HCT116 (cell line): ENCODE measurements around the gene MINK1. TPM values are rescaled to one million over a fixed set of nuclear protein-coding genes. Genes with fewer than 3 reads are reported as not detected.

Experiments
- ATAC-seq: fragments of 200-7000 bp; cut with Tn5 transposase; 2 replicates; pipeline ENCODE4 v1.9.1; 2020; ENCODE audit warnings: mild to moderate bottlenecking, moderate library complexity
- BruUV-seq: library from RNA; stranded (reverse); fragments of 400-500 nt; replicated peaks from 2 replicates; lab custom pipeline; 2021; lab: Mats Ljungman, UMichigan
- CTCF ChIA-PET: fragments of 300-600 bp; sonication (Branson Sonifier 250); formaldehyde crosslinking; loops from one replicate; lab custom pipeline; 2021; ENCODE audit warnings: antibody characterized with exemption; lab: Charles Lee
- POLR2A ChIA-PET: fragments of 300-600, 350-600 bp; sonication (Branson Sonifier 250); formaldehyde crosslinking; loops from one replicate; lab custom pipeline; 2021; ENCODE audit warnings: antibody characterized with exemption; lab: Charles Lee
- RAD21 ChIA-PET, 2 experiments: fragments of 300-600 bp; sonication (Branson Sonifier 250); formaldehyde crosslinking; loops; one replicate each; lab custom pipeline; 2023; ENCODE audit warnings: low total read pairs in 2 of 2; ENCODE audit not compliant: uncharacterized antibody in 2 of 2, unreplicated experiment in 2 of 2, low non-redundant PET in 1 of 2; lab: Charles Lee
- DNase-seq: peaks from one replicate; pipeline ENCODE4 v3.0.0-alpha.2; 2010; ENCODE audit warnings: low read depth, low spot score
- H2AFZ ChIP-seq: fragments of 200-600 bp; shearing (Covaris generic), sonication (generic); 2 replicates; pipeline ENCODE4 v1.6.1; 2017; ENCODE audit warnings: low read depth, mixed run types, mixed read lengths, antibody characterized with exemption, low read length; ENCODE audit not compliant: poor library complexity, severe bottlenecking
- H3K27ac ChIP-seq: 2 replicates; pipeline ENCODE4 v1.5.1; 2012; ENCODE audit warnings: low read depth, low read length
- H3K27me3 ChIP-seq: fragments of 200-600 bp; sonication (generic); 2 replicates; pipeline ENCODE4 v1.6.1; 2016; ENCODE audit warnings: mixed run types, low read length, mixed read lengths; ENCODE audit not compliant: insufficient read depth
- H3K36me3 ChIP-seq, 2 experiments: fragments of 200-500 bp in 1 of 2; fragments of 200-600 bp in 1 of 2; sonication (Bioruptor generic) in 1 of 2; sonication (generic) in 1 of 2; 2 replicates each; pipeline versions ENCODE4 v1.5.1 to v1.6.1; 2014 to 2016; ENCODE audit warnings: low read length in 2 of 2, inconsistent platforms in 1 of 2, mixed read lengths in 1 of 2, mixed run types in 1 of 2; ENCODE audit not compliant: insufficient read depth in 2 of 2, control insufficient read depth in 1 of 2
- H3K4me1 ChIP-seq, 2 experiments: fragments of 200-600 bp in 1 of 2; sonication (generic) in 1 of 2; 2 replicates each; pipeline versions ENCODE4 v1.5.1 to v1.6.1; 2012 to 2017; ENCODE audit warnings: low read length in 2 of 2, inconsistent platforms in 1 of 2, mild to moderate bottlenecking in 1 of 2, mixed read lengths in 1 of 2, mixed run types in 1 of 2, moderate library complexity in 1 of 2; ENCODE audit not compliant: insufficient read depth in 2 of 2, control insufficient read depth in 1 of 2
- H3K4me2 ChIP-seq: fragments of 200-600 bp; sonication (generic); 2 replicates; pipeline ENCODE4 v1.6.1; 2017; ENCODE audit warnings: mixed run types, low read length, mixed read lengths
- H3K4me3 ChIP-seq, 2 experiments: fragments of 200-600 bp in 1 of 2; sonication (generic) in 1 of 2; replicated peaks in 1 of 2; 2 replicates each; pipeline ENCODE4 v1.5.1; 2011 to 2016; ENCODE audit warnings: low read length in 2 of 2, control low read depth in 1 of 2, low read depth in 1 of 2, mild to moderate bottlenecking in 1 of 2, mixed read lengths in 1 of 2, mixed run types in 1 of 2
- H3K79me2 ChIP-seq: fragments of 200-600 bp; sonication (generic); 2 replicates; pipeline ENCODE4 v1.6.1; 2017; ENCODE audit warnings: mild to moderate bottlenecking, mixed run types, low read length, moderate library complexity, mixed read lengths; ENCODE audit not compliant: insufficient read depth
- H3K9ac ChIP-seq: fragments of 200-600 bp; sonication (generic); 2 replicates; pipeline ENCODE4 v1.6.1; 2016; ENCODE audit warnings: low read length, mixed read lengths
- H3K9me2 ChIP-seq: fragments of 200-600 bp; sonication (generic), shearing (Covaris generic); 2 replicates; pipeline ENCODE4 v1.6.1; 2017; ENCODE audit warnings: mixed run types, mild to moderate bottlenecking, moderate library complexity; ENCODE audit not compliant: insufficient read depth
- H3K9me3 ChIP-seq, 2 experiments: fragments of 200-500 bp in 1 of 2; fragments of 200-600 bp in 1 of 2; sonication (Bioruptor generic) in 1 of 2; sonication (generic) in 1 of 2; 2 replicates each; pipeline ENCODE4 v1.6.1; 2014 to 2017; ENCODE audit warnings: low read length in 2 of 2, mixed read lengths in 2 of 2, inconsistent platforms in 1 of 2, low read depth in 1 of 2, mild to moderate bottlenecking in 1 of 2, mixed run types in 1 of 2, moderate library complexity in 1 of 2; ENCODE audit not compliant: control insufficient read depth in 1 of 2, insufficient read depth in 1 of 2
- H4K20me1 ChIP-seq: fragments of 200-600 bp; sonication (generic), shearing (Covaris generic); 2 replicates; pipeline ENCODE4 v1.6.1; 2017; ENCODE audit warnings: mixed run types, mild to moderate bottlenecking, moderate library complexity; ENCODE audit not compliant: insufficient read depth
- CBX3 ChIP-seq: IDR thresholded peaks from 2 replicates; pipeline ENCODE4 v1.6.1; 2012; ENCODE audit warnings: low read depth
- CEBPB ChIP-seq: IDR thresholded peaks from 2 replicates; pipeline ENCODE4 v1.6.1; 2012; ENCODE audit warnings: low read depth
- ELF1 ChIP-seq: IDR thresholded peaks from 2 replicates; pipeline ENCODE4 v1.6.1; 2012; ENCODE audit warnings: low read depth, borderline replicate concordance
- EZH2 ChIP-seq: fragments of 200-600 bp; sonication (generic); IDR thresholded peaks from 2 replicates; pipeline ENCODE4 v1.6.1; 2017; ENCODE audit warnings: antibody characterized with exemption, mixed run types
- EZH2phosphoT487 ChIP-seq: fragments of 200-600 bp; IDR thresholded peaks from 2 replicates; pipeline ENCODE4 v1.6.1; 2018; ENCODE audit warnings: antibody characterized with exemption, borderline replicate concordance
- MAX ChIP-seq: IDR thresholded peaks from 2 replicates; pipeline ENCODE4 v1.6.1; 2012
- POLR2A ChIP-seq: IDR thresholded peaks from 2 replicates; pipeline ENCODE4 v1.7.0; 2011; ENCODE audit warnings: borderline replicate concordance; ENCODE audit not compliant: insufficient read depth, insufficient read length; ENCODE audit errors: extremely low read depth
- RAD21 ChIP-seq: IDR thresholded peaks from 2 replicates; pipeline ENCODE4 v1.6.1; 2012; ENCODE audit warnings: low read depth, mild to moderate bottlenecking
- REST ChIP-seq: IDR thresholded peaks from 2 replicates; pipeline ENCODE4 v1.6.1; 2012; ENCODE audit warnings: low read depth
- SIN3A ChIP-seq: IDR thresholded peaks from 2 replicates; pipeline ENCODE4 v1.6.1; 2012; ENCODE audit warnings: low read depth
- YY1 ChIP-seq: IDR thresholded peaks from 2 replicates; pipeline ENCODE4 v1.6.1; 2011; ENCODE audit warnings: low read length, low read depth, moderate library complexity, mild to moderate bottlenecking; ENCODE audit not compliant: insufficient replicate concordance; ENCODE audit errors: extremely low read depth
- ZNF274 ChIP-seq: fragments of 200-500 bp; sonication (Bioruptor generic); IDR thresholded peaks from 2 replicates; pipeline ENCODE4 v1.6.1; 2014; ENCODE audit warnings: mild to moderate bottlenecking, low read depth, low read length, inconsistent platforms
- intact Hi-C: fragments of 100-400 bp; cut with micrococcal nuclease; formaldehyde crosslinking; loops from 2 replicates; pipeline ENCODE4 v1.10.0; 2022
- total RNA-seq: library from RNA; stranded (reverse); gene quantifications from one replicate; pipeline ENCODE4 v1.2.1, GENCODE V29; 2021; ENCODE audit not compliant: unreplicated experiment
- TF ChIP-seq, protein P1 (sequence below): IDR thresholded peaks from 2 replicates; pipeline ENCODE4 v1.6.1; 2012
- TF ChIP-seq, protein P2 (sequence below), 3 experiments: fragments of 200-600 bp in 1 of 3; sonication (generic) in 1 of 3; IDR thresholded peaks in 2 of 3; conservative IDR thresholded peaks in 1 of 3; 2 replicates each; pipeline ENCODE4 v1.5.1; 2012 to 2017; ENCODE audit warnings: low read depth in 2 of 3, low read length in 2 of 3, antibody characterized with exemption in 1 of 3, borderline replicate concordance in 1 of 3, control low read depth in 1 of 3, mild to moderate bottlenecking in 1 of 3, mixed read lengths in 1 of 3, mixed run types in 1 of 3, moderate library complexity in 1 of 3; ENCODE audit not compliant: insufficient read depth in 1 of 3
- TF ChIP-seq, protein P3 (sequence below): IDR thresholded peaks from 2 replicates; pipeline ENCODE4 v1.6.1; 2011; ENCODE audit warnings: mild to moderate bottlenecking, low read length, moderate library complexity; ENCODE audit not compliant: insufficient replicate concordance; ENCODE audit errors: extremely low read depth

MINK1 gene
- total RNA-seq, 1 experiment from 2014 or later: 85.2 TPM

GRCh38 chr17:4795168-4795567 is 38.0 kb upstream of the MINK1 start:
- H2AFZ ChIP-seq: peak overlapping the region; percentile 98
- ChIA-PET RAD21 (no interaction called here), POLR2A (no interaction called here), CTCF (no interaction called here)
- no peak for TF ChIP-seq RAD21
- TF ChIP-seq REST: no peak
- TF ChIP-seq ELF1: no peak
- no peak for TF ChIP-seq EZH2phosphoT487
- no peak for TF ChIP-seq ZNF274
- TF ChIP-seq POLR2A: no peak
- no peak for TF ChIP-seq EZH2
- no peak for TF ChIP-seq MAX
- TF ChIP-seq, protein P1, sequence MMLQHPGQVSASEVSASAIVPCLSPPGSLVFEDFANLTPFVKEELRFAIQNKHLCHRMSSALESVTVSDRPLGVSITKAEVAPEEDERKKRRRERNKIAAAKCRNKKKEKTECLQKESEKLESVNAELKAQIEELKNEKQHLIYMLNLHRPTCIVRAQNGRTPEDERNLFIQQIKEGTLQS: no peak
- TF ChIP-seq CBX3: no peak
- TF ChIP-seq, protein P2, sequence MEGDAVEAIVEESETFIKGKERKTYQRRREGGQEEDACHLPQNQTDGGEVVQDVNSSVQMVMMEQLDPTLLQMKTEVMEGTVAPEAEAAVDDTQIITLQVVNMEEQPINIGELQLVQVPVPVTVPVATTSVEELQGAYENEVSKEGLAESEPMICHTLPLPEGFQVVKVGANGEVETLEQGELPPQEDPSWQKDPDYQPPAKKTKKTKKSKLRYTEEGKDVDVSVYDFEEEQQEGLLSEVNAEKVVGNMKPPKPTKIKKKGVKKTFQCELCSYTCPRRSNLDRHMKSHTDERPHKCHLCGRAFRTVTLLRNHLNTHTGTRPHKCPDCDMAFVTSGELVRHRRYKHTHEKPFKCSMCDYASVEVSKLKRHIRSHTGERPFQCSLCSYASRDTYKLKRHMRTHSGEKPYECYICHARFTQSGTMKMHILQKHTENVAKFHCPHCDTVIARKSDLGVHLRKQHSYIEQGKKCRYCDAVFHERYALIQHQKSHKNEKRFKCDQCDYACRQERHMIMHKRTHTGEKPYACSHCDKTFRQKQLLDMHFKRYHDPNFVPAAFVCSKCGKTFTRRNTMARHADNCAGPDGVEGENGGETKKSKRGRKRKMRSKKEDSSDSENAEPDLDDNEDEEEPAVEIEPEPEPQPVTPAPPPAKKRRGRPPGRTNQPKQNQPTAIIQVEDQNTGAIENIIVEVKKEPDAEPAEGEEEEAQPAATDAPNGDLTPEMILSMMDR (IDR thresholded peaks at IDR 0.05 in 2 of 3, conservative IDR thresholded peaks at IDR 0.05 in 1 of 3; ENCODE audit: borderline replicate concordance in 1 of 3, insufficient read depth in 1 of 3, low read depth in 2 of 3, low read length in 2 of 3): no peak
- no peak for TF ChIP-seq SIN3A
- no peak for TF ChIP-seq CEBPB
- TF ChIP-seq, protein P3, sequence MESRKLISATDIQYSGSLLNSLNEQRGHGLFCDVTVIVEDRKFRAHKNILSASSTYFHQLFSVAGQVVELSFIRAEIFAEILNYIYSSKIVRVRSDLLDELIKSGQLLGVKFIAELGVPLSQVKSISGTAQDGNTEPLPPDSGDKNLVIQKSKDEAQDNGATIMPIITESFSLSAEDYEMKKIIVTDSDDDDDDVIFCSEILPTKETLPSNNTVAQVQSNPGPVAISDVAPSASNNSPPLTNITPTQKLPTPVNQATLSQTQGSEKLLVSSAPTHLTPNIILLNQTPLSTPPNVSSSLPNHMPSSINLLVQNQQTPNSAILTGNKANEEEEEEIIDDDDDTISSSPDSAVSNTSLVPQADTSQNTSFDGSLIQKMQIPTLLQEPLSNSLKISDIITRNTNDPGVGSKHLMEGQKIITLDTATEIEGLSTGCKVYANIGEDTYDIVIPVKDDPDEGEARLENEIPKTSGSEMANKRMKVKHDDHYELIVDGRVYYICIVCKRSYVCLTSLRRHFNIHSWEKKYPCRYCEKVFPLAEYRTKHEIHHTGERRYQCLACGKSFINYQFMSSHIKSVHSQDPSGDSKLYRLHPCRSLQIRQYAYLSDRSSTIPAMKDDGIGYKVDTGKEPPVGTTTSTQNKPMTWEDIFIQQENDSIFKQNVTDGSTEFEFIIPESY: no peak
- TF ChIP-seq YY1: no peak
- H3K4me2 ChIP-seq: peak overlapping the region; percentile 76
- intact Hi-C loops: no loop called here
- H3K9me3 ChIP-seq: no peaks in the 10 kb centered on the region
- H4K20me1 ChIP-seq: no peaks in the 10 kb centered on the region
- no peaks in the 10 kb centered on the region for H3K27me3 ChIP-seq
- DNase-seq (no peak), ATAC-seq (no peak)
- no peaks in the 10 kb centered on the region for H3K9me2 ChIP-seq
- H3K9ac ChIP-seq: 0 out of 2 replicates have a peak overlapping the region, but pooled peaks have one; percentile 95
- H3K79me2 ChIP-seq: peaks cover 19% of the 10 kb centered on the region
- H3K27ac ChIP-seq: peak overlapping the region; percentile 51
- BruUV-seq: no TSS peak
- peaks cover 8 to 18% of the 10 kb centered on the region in 2 experiments for H3K36me3 ChIP-seq
- peak overlapping the region in 1 of 2 experiments; percentile 98; a peak in 1 of 4 replicates for H3K4me3 ChIP-seq
- peaks cover 13 to 21% of the 10 kb centered on the region in 2 experiments for H3K4me1 ChIP-seq
